Central memory CD8-positive, alpha-beta T cell (primary cell): ENCODE results near the gene RNASE4.
"Not testable (repeated sequence)": the region's sequence is repeated elsewhere in the genome, so short reads cannot be mapped to it uniquely, and the experiment has no call there.

Experiments
- ATAC-seq: fragments of 150-1000 bp; cut with Tn5 transposase; replicated peaks from 2 replicates; pipeline ENCODE4 v1.10.0; 2022; ENCODE audit warnings: mild to moderate bottlenecking, moderate FRiP score, moderate number of reproducible peaks; ENCODE audit not compliant: poor library complexity, severe bottlenecking; ENCODE audit errors: extremely low read depth
- DNase-seq, 2 donors: peaks; one replicate each; pipeline ENCODE4 v3.0.0; 2021; ENCODE audit warnings: low spot score in 2 of 2
- H3K27ac Mint-ChIP-seq: one replicate; pipeline ENCODE4 v1.8.0; 2022; ENCODE audit warnings: low read depth, mild to moderate bottlenecking, moderate library complexity, mixed read lengths
- H3K27me3 Mint-ChIP-seq: one replicate; pipeline ENCODE4 v1.8.0; 2022; ENCODE audit warnings: mixed read lengths
- H3K36me3 Mint-ChIP-seq: one replicate; pipeline ENCODE4 v1.8.0; 2022; ENCODE audit warnings: mild to moderate bottlenecking, moderate library complexity, mixed read lengths; ENCODE audit not compliant: insufficient read depth
- H3K4me1 Mint-ChIP-seq: one replicate; pipeline ENCODE4 v1.8.0; 2022; ENCODE audit warnings: mixed read lengths
- H3K4me3 Mint-ChIP-seq: one replicate; pipeline ENCODE4 v1.8.0; 2022; ENCODE audit warnings: mild to moderate bottlenecking, moderate library complexity, mixed read lengths
- H3K9me3 Mint-ChIP-seq: one replicate; pipeline ENCODE4 v1.8.0; 2022; ENCODE audit warnings: mixed read lengths

Gene RNASE4

GRCh38 chr14:20719777-20720176, 35.4 kb downstream of the RNASE4 start:
- Mint-ChIP-seq H3K4me3 (no peak overlapping the region), H3K27ac (no peak overlapping the region), H3K36me3 (peaks cover 2% of the 10 kb centered on the region), H3K27me3 (peaks cover 77% of the 10 kb centered on the region), H3K9me3 (no peaks in the 10 kb centered on the region), H3K4me1 (peaks cover 7% of the 10 kb centered on the region)
- DNase-seq (no peak), ATAC-seq (no peak)

- Mint-ChIP-seq H3K9me3 (no peaks in the 10 kb centered on the region), H3K4me3 (no peak overlapping the region), H3K27ac (no peak overlapping the region), H3K36me3 (peaks cover 2% of the 10 kb centered on the region), H3K27me3 (peaks cover 87% of the 10 kb centered on the region), H3K4me1 (peaks cover 7% of the 10 kb centered on the region)
- no peak for DNase-seq
- no peak for ATAC-seq
These were observed 36.4 kb downstream of the RNASE4 start for GRCh38 chr14:20720741-20721140.

GRCh38 chr14:20722016-20722415, 37.7 kb downstream of the RNASE4 start:
- Mint-ChIP-seq H3K4me1 (peaks cover 7% of the 10 kb centered on the region), H3K27ac (no peak overlapping the region), H3K4me3 (no peak overlapping the region), H3K36me3 (peaks cover 2% of the 10 kb centered on the region), H3K9me3 (no peaks in the 10 kb centered on the region), H3K27me3 (peaks cover 90% of the 10 kb centered on the region)
- ATAC-seq = no peak
- DNase-seq = no peak

GRCh38 chr14:20723488-20723887, 39.1 kb downstream of the RNASE4 start:
- peaks cover 7% of the 10 kb centered on the region for H3K4me1 Mint-ChIP-seq
- no peak for DNase-seq
- no peak overlapping the region for H3K27ac Mint-ChIP-seq

GRCh38 chr14:20726121-20726520, 41.8 kb downstream of the RNASE4 start:
- not testable (repeated sequence) for ATAC-seq, DNase-seq, H3K36me3 Mint-ChIP-seq, H3K4me1 Mint-ChIP-seq, H3K4me3 Mint-ChIP-seq, H3K27ac Mint-ChIP-seq, H3K9me3 Mint-ChIP-seq
- H3K27me3 Mint-ChIP-seq = peaks cover 69% of the 10 kb centered on the region

More at GRCh38 chr14:20723488-20723887, 39.1 kb downstream of the RNASE4 start:
- H3K4me3 Mint-ChIP-seq = no peak overlapping the region
- H3K9me3 Mint-ChIP-seq = no peaks in the 10 kb centered on the region
- ATAC-seq = no peak
- H3K36me3 Mint-ChIP-seq = peaks cover 2% of the 10 kb centered on the region
- peaks cover 89% of the 10 kb centered on the region for H3K27me3 Mint-ChIP-seq

- ATAC-seq (no peak), DNase-seq (no peak)
- Mint-ChIP-seq H3K9me3 (no peaks in the 10 kb centered on the region), H3K27ac (no peak overlapping the region), H3K27me3 (peaks cover 65% of the 10 kb centered on the region), H3K36me3 (no peaks in the 10 kb centered on the region), H3K4me1 (peaks cover 7% of the 10 kb centered on the region), H3K4me3 (no peak overlapping the region)
These were observed 42.2 kb downstream of the RNASE4 start for GRCh38 chr14:20726531-20726930.

- DNase-seq (no peak), ATAC-seq (no peak)
- Mint-ChIP-seq H3K27me3 (peaks cover 25% of the 10 kb centered on the region), H3K27ac (no peak overlapping the region), H3K9me3 (no peaks in the 10 kb centered on the region), H3K36me3 (no peaks in the 10 kb centered on the region), H3K4me3 (no peak overlapping the region), H3K4me1 (no peaks in the 10 kb centered on the region)
These were observed 46.5 kb downstream of the RNASE4 start for GRCh38 chr14:20730891-20731290.

GRCh38 chr14:20732477-20732876, 48.1 kb downstream of the RNASE4 start:
- DNase-seq = no peak
- no peaks in the 10 kb centered on the region for H3K36me3 Mint-ChIP-seq
- no peak overlapping the region for H3K4me3 Mint-ChIP-seq
- peaks cover 9% of the 10 kb centered on the region for H3K27me3 Mint-ChIP-seq
- H3K27ac Mint-ChIP-seq = no peak overlapping the region
- ATAC-seq = no peak
- no peaks in the 10 kb centered on the region for H3K4me1 Mint-ChIP-seq
- H3K9me3 Mint-ChIP-seq = no peaks in the 10 kb centered on the region

- Mint-ChIP-seq H3K36me3 (peaks cover 2% of the 10 kb centered on the region), H3K27ac (no peak overlapping the region), H3K4me1 (no peaks in the 10 kb centered on the region), H3K27me3 (peaks cover 2% of the 10 kb centered on the region), H3K4me3 (no peak overlapping the region), H3K9me3 (no peaks in the 10 kb centered on the region)
- ATAC-seq (no peak), DNase-seq (no peak)
These were observed 48.7 kb downstream of the RNASE4 start for GRCh38 chr14:20732979-20733635.

- Mint-ChIP-seq H3K36me3 (peaks cover 3% of the 10 kb centered on the region), H3K9me3 (no peaks in the 10 kb centered on the region), H3K4me1 (no peaks in the 10 kb centered on the region), H3K27ac (no peak overlapping the region), H3K27me3 (no peaks in the 10 kb centered on the region), H3K4me3 (no peak overlapping the region)
- DNase-seq (no peak), ATAC-seq (no peak)
These were observed 49.5 kb downstream of the RNASE4 start for GRCh38 chr14:20733684-20734429.

- DNase-seq (no peak), ATAC-seq (no peak)
- Mint-ChIP-seq H3K9me3 (no peaks in the 10 kb centered on the region), H3K27me3 (no peaks in the 10 kb centered on the region), H3K4me3 (no peak overlapping the region), H3K36me3 (peaks cover 3% of the 10 kb centered on the region), H3K27ac (no peak overlapping the region), H3K4me1 (no peaks in the 10 kb centered on the region)
These were observed 50.1 kb downstream of the RNASE4 start for GRCh38 chr14:20734430-20734806.

- not testable (repeated sequence) for H3K9me3 Mint-ChIP-seq, H3K4me1 Mint-ChIP-seq, H3K27me3 Mint-ChIP-seq, DNase-seq, H3K36me3 Mint-ChIP-seq, ATAC-seq, H3K27ac Mint-ChIP-seq, H3K4me3 Mint-ChIP-seq
These were observed 53.9 kb downstream of the RNASE4 start for GRCh38 chr14:20738292-20738691.

GRCh38 chr14:20742132-20742531, 57.8 kb downstream of the RNASE4 start:
- peaks cover 18% of the 10 kb centered on the region for H3K27me3 Mint-ChIP-seq
- no peak for DNase-seq
- H3K4me3 Mint-ChIP-seq = no peak overlapping the region
- H3K4me1 Mint-ChIP-seq = no peaks in the 10 kb centered on the region
- peaks cover 3% of the 10 kb centered on the region for H3K36me3 Mint-ChIP-seq
- no peak overlapping the region for H3K27ac Mint-ChIP-seq
- H3K9me3 Mint-ChIP-seq = no peaks in the 10 kb centered on the region
- ATAC-seq = no peak
